HFFc6 (cell line): ENCODE measurements around the gene FAM187B. TPM values are rescaled to one million over a fixed set of nuclear protein-coding genes. Genes with fewer than 3 reads are reported as not detected.
"Not testable (repeated sequence)": the region's sequence is repeated elsewhere in the genome, so short reads cannot be mapped to it uniquely, and the experiment has no call there.

Experiments used
- DNase-seq: peaks from one replicate; pipeline ENCODE4 v3.0.0-alpha.2; 2018
- H3K27ac Mint-ChIP-seq: 2 replicates; pipeline ENCODE4 v1.8.0; 2020; ENCODE audit warnings: mild to moderate bottlenecking, mixed read lengths
- H3K27me3 Mint-ChIP-seq: 2 replicates; pipeline ENCODE4 v1.8.0; 2021; ENCODE audit warnings: mild to moderate bottlenecking, moderate library complexity, mixed read lengths; ENCODE audit not compliant: insufficient read depth
- H3K36me3 Mint-ChIP-seq: 2 replicates; pipeline ENCODE4 v1.8.0; 2021; ENCODE audit warnings: low read depth, mixed read lengths
- H3K4me1 Mint-ChIP-seq: 2 replicates; pipeline ENCODE4 v1.8.0; 2020; ENCODE audit warnings: low read depth, mixed read lengths
- H3K4me3 Mint-ChIP-seq: 2 replicates; pipeline ENCODE4 v1.8.0; 2020; ENCODE audit warnings: mild to moderate bottlenecking, moderate library complexity, mixed read lengths
- H3K9me3 Mint-ChIP-seq: 2 replicates; pipeline ENCODE4 v1.8.0; 2020; ENCODE audit warnings: mild to moderate bottlenecking, mixed read lengths
- total RNA-seq, 6 experiments: library from RNA; stranded (reverse); fragmentation: NEBNext Ultra II Directional; extraction: Animal tissue kit (Norgen Biotek cat#: 25700); gene quantifications; 2 replicates in 1 of 6; 3 replicates in 5 of 6; pipeline ENCODE4 v1.2.3, GENCODE V29; 2021
- TF ChIP-seq, protein P1 (sequence below): fragments of 200-600 bp; sonication (generic); IDR thresholded peaks from 2 replicates; pipeline ENCODE4 v1.5.0; 2021; ENCODE audit warnings: antibody characterized with exemption, mild to moderate bottlenecking

FAM187B gene
- total RNA-seq, 6 experiments from 2014 or later: not detected

DNA sequence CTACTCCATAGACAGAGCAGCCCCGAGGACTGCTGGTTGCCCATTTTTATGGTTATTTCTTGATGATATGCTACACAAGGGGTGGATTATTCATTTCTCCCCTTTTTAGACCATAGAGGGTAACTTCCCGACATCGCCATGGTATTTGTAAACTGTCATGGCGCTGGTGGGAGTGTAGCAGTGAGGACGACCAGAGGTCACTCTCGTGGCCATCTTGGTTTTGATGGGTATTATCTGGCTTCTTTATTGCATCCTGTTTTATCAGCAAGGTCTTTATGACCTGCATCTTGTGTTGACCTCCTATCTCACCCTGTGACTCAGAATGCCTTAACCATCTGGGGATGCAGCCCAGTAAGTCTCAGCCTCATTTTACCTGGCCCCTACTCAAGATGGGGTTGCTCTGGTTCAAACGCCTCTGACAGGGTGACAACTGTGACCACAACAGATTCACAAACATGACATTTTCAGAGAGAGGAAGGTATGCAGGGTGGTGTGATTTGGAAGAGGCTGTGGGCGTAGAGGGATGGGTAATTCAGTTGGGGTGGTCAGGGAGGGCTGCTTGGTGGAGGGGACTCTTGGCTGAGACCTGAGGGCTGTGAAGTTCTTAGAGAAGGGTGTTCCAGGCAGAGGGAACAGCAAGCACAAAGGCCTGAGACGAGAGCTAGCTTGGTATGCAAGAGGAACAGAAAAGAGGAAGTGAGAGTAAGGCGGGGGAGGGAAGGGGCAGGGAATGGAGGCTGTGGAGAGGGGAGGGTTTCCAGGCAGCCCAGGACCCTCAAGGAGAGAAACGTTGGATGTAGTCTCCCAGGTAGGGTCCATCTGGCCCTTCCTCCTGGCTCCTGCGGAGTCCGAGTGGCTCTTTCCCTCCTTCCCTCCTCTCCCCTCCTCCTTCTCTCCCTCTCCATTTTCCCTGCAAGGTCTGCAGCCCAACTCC lies 23.5 kb downstream of the FAM187B start:
- Mint-ChIP-seq H3K9me3 (no peaks in the 10 kb centered on the region), H3K4me3 (no peak overlapping the region), H3K27ac (no peak overlapping the region), H3K27me3 (peaks cover 25% of the 10 kb centered on the region), H3K36me3 (no peaks in the 10 kb centered on the region), H3K4me1 (no peaks in the 10 kb centered on the region)
- DNase-seq: no peak
- TF ChIP-seq, protein P1, sequence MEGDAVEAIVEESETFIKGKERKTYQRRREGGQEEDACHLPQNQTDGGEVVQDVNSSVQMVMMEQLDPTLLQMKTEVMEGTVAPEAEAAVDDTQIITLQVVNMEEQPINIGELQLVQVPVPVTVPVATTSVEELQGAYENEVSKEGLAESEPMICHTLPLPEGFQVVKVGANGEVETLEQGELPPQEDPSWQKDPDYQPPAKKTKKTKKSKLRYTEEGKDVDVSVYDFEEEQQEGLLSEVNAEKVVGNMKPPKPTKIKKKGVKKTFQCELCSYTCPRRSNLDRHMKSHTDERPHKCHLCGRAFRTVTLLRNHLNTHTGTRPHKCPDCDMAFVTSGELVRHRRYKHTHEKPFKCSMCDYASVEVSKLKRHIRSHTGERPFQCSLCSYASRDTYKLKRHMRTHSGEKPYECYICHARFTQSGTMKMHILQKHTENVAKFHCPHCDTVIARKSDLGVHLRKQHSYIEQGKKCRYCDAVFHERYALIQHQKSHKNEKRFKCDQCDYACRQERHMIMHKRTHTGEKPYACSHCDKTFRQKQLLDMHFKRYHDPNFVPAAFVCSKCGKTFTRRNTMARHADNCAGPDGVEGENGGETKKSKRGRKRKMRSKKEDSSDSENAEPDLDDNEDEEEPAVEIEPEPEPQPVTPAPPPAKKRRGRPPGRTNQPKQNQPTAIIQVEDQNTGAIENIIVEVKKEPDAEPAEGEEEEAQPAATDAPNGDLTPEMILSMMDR: no peak

DNA sequence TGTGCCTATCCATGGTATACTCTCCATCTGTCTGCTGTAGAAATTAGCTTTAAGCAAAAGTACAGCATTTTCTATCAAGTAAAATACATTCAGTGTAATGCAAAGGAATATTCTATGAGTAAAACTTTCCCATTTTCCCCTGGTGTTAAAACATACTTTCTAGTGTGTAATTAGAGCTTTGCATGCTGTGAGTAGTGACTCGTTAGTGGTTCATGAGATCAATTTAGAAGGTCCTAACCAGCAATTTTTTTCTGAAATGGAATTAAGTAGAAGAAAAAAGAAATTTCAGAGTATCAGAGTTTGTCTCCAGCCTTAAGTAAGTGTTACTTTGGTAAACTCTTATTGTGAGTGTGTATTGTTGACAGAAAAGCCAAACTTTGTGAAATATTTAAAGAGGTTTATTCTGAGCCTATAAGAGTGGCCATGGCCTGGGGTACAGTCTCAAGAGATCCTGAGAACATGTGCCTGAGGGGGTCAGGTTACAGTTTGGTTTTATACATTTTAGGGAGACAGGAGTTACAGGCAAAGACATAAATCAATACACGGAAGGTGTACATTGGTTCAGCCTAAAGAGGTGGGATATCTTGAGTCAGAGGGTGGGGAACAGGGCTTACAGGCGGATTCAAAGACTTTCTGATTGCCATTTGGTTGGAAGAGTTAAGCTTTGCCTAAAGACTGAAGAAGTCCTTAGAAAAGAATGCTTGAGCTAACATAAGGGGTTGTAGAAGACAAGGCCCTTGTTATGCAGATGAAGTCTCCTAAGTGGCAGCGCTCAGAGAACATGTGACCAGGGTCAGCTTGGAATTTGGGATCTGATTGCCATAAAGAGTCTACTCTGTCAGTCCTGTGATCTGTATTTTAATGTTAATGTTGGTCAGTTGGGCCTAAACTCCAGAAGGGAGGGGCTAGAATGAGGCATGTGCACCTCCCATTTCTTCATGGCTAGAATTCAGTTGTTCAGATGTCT lies 25.5 kb downstream of the FAM187B start:
- H3K4me1 Mint-ChIP-seq: no peaks in the 10 kb centered on the region
- TF ChIP-seq, protein P1: no peak
- H3K27ac Mint-ChIP-seq: no peak overlapping the region
- H3K36me3 Mint-ChIP-seq: no peaks in the 10 kb centered on the region
- no peaks in the 10 kb centered on the region for H3K9me3 Mint-ChIP-seq
- no peak overlapping the region for H3K4me3 Mint-ChIP-seq
- no peak for DNase-seq
- peaks cover 35% of the 10 kb centered on the region for H3K27me3 Mint-ChIP-seq

DNA sequence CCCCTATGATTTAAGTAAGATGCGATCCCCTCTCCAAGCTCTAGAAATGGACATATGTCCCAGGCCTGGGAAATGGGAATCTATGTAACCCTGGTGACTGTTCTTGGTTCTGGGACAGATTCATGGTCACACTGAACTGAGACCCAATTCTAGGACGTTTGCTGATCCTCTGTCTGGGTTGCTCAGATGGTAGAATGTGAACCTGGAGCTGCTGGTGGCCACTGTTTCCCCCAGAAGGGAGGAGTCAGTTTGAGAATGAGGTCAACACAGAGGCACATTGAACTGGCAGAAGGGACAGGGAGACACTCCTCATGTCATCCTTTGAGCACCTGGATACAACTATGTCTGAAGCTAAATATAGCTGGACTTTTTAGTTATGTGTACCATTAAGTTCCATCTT lies 29.1 kb downstream of the FAM187B start:
- Mint-ChIP-seq H3K36me3 (no peaks in the 10 kb centered on the region), H3K9me3 (no peaks in the 10 kb centered on the region), H3K27ac (no peak overlapping the region), H3K27me3 (peaks cover 26% of the 10 kb centered on the region), H3K4me3 (no peak overlapping the region), H3K4me1 (peaks cover 19% of the 10 kb centered on the region)
- TF ChIP-seq, protein P1: no peak
- DNase-seq: no peak

DNA sequence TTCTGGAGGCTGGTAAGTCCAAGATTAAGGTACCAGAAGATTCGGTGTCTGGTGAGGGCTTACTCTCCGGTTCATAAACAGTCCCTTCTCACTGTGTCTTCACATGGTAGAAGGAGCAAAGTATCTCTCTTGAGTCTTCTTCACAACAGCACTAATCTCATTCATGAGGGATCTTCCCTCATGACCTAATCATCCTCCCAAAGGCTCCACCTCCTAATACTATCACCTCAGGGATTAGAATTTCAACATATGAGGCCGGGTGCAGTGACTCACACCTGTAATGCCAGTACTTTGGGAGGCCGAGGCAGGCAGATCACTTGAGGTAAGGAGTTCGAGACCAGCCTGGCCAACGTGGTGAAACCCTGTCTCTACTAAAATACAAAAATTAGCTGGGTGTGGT lies 31.7 kb downstream of the FAM187B start:
- peaks cover 20% of the 10 kb centered on the region for H3K27me3 Mint-ChIP-seq
- H3K9me3 Mint-ChIP-seq, H3K4me3 Mint-ChIP-seq, H3K36me3 Mint-ChIP-seq, DNase-seq, H3K27ac Mint-ChIP-seq: not testable (repeated sequence)
- peaks cover 19% of the 10 kb centered on the region for H3K4me1 Mint-ChIP-seq

DNA sequence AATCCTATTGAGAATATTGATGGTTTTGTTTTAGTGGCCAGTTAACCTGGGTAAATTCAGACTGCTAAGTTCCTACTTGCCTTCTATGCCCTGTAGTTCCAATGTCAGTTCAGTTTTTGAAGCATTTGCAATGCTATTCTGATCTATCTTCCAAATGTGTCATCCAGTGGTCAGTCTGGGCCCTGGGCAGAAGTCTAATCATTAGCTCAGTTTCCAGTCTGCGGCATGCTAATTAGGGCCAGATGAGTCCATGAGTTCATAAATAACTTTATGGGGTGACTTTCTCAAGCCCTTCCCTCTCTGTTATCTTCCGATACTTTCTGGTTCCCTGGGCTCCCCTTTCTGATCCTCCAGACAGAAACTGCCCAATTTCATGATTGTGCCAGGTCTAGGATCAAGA lies 32.7 kb downstream of the FAM187B start:
- TF ChIP-seq, protein P1: no peak
- Mint-ChIP-seq H3K27ac (no peak overlapping the region), H3K4me1 (peaks cover 19% of the 10 kb centered on the region), H3K36me3 (no peaks in the 10 kb centered on the region), H3K27me3 (peaks cover 21% of the 10 kb centered on the region), H3K4me3 (no peak overlapping the region), H3K9me3 (no peaks in the 10 kb centered on the region)
- peak; percentile 46 for DNase-seq
